GM12891 (cell line): ENCODE measurements around the gene EPHB4.
"Not testable (repeated sequence)": the region's sequence is repeated elsewhere in the genome, so short reads cannot be mapped to it uniquely, and the experiment has no call there.

Experiments
- DNase-seq: peaks from one replicate; pipeline ENCODE4 v3.0.0; 2011; ENCODE audit warnings: low spot score; ENCODE audit not compliant: insufficient read length
- FAIRE-seq: peaks from 2 replicates; lab custom pipeline; 2011; peaks lifted over from hg19 to GRCh38; lab: Jason Lieb, UNC
- PAX5 ChIP-seq: IDR thresholded peaks from 2 replicates; pipeline ENCODE4 v1.6.1; 2011; ENCODE audit warnings: low read length, moderate library complexity, mild to moderate bottlenecking; ENCODE audit not compliant: insufficient read depth, severe bottlenecking
- POLR2A ChIP-seq: IDR thresholded peaks from 2 replicates; pipeline ENCODE4 v1.6.1; 2011; ENCODE audit warnings: low read depth, low read length, control low read depth
- POLR2AphosphoS5 ChIP-seq: IDR thresholded peaks from 2 replicates; pipeline ENCODE4 v1.6.1; 2011; ENCODE audit warnings: low read depth, low read length, control low read depth
- POU2F2 ChIP-seq: IDR thresholded peaks from 2 replicates; pipeline ENCODE4 v1.6.1; 2011; ENCODE audit warnings: low read depth, mild to moderate bottlenecking, control low read depth, low read length, moderate library complexity
- SPI1 ChIP-seq: IDR thresholded peaks from 2 replicates; pipeline ENCODE4 v1.6.1; 2011; ENCODE audit warnings: low read depth, low read length, control low read depth
- TAF1 ChIP-seq: IDR thresholded peaks from 2 replicates; pipeline ENCODE4 v1.6.1; 2011; ENCODE audit warnings: low read depth, low read length, control low read depth

EPHB4 gene

DNA sequence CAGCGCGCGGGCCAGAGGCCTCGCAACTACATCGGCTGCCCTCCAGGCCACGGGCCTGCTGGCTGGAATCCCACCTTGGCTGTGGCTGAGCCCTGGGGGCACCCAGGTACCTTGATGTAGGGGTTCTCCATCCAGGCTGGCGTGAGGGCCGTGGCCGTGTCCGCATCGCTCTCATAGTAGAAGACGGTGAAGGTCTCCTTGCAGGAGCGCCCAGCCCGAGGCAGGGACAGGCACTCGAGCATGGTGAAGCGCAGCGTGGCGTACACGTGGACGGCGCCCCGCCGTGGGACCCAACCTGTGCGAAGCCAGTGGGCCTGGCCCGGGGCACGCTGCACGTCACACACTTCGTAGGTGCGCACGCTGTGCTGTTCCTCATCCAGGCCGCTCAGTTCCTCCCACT lies 3.8 kb downstream of the EPHB4 start:
- TF ChIP-seq POLR2AphosphoS5: no peak
- TF ChIP-seq POLR2A: no peak
- no peak for TF ChIP-seq POU2F2
- TF ChIP-seq PAX5: no peak
- no peak for DNase-seq
- no peak for FAIRE-seq

DNA sequence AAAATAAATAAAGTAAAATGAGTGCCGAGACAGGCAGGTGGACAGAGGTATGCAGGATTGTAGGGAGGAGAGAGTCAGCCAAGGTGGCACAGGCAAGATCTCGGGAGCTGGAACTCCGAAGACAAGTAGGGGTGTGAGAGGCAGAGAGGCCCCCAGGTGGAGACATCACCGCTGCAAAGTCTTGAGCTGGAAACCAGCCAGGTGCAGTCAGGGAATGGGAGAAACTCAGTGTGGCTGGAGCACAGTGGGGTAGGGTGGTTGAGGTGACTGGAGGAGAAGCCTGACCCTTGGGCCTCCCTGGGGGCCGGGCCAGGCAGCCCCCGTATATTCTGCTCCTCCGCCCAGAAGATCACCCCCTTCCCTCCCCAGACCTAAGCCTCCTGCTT lies 4.2 kb downstream of the EPHB4 start:
- TF ChIP-seq PAX5 (no peak), POLR2A (no peak), SPI1 (no peak), POLR2AphosphoS5 (no peak), POU2F2 (no peak), TAF1 (no peak)
- DNase-seq (no peak), FAIRE-seq (no peak)

DNA sequence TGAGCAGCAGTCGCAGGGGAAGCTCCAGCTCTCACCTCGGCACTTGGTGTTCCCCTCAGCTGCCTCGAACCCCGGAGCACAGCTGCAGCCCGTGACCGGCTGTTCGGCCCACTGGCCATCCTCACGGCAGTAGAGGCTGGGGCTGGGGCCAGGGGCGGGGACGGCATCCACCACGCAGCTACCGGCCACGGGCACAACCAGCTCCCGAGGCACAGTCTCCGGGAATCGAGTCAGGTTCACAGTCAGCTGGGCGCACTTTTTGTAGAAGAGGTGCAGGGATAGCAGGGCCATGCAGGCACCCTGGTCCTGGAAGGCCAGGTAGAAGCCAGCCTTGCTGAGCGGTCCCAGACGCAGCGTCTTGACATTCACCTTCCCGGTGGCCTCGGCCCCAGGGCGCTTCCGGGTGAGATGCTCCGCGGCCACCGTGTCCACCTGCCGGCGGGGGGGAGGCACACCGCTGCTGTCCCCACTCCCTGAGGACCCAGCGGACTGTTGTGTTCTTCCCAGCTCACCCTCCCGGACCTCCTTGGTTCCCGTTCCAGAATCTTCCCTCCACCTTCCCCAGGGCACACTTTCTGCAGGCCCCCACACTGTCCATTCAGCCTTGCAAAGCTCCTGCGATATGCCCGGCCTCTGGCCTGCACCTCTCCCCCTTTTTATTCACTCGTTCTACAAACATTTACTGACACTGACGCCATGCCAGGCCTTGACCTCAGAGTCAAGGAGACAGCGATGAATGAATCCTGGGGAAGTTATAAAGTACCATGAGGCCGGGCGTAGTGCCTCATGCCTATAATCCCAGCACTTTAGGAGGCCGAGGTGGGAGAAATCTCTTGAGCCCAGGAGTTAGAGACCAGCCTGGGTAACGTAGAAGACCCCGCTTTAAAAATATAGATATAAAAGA lies 4.8 kb downstream of the EPHB4 start:
- DNase-seq (no peak), FAIRE-seq (no peak)
- TF ChIP-seq PAX5: no peak
- no peak for TF ChIP-seq SPI1
- TF ChIP-seq TAF1: no peak
- no peak for TF ChIP-seq POLR2A
- TF ChIP-seq POU2F2: no peak
- no peak for TF ChIP-seq POLR2AphosphoS5

DNA sequence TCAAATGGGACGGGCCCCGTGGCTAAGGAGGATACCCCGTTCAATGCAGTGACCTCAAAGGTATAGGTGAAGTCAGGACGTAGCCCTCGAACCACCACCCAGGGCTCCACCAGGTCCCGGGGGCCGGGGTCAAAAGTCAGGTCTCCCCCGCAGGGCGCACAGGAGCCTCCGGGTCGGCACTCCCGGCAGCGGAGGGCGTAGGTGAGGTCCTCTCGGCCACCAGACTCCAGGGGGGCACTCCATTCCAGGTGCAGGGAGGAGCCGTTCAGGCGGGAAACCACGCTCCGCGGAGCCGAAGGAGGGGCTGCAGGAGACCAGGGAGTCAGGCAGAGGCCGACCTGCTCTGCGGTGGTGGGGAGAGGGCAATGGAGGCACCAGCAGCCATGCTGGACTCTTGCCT lies 7.7 kb downstream of the EPHB4 start:
- DNase-seq (no peak), FAIRE-seq (no peak)
- TF ChIP-seq POLR2AphosphoS5: no peak
- TF ChIP-seq POLR2A: no peak
- no peak for TF ChIP-seq POU2F2
- TF ChIP-seq PAX5: no peak
- no peak for TF ChIP-seq TAF1
- no peak for TF ChIP-seq SPI1

DNA sequence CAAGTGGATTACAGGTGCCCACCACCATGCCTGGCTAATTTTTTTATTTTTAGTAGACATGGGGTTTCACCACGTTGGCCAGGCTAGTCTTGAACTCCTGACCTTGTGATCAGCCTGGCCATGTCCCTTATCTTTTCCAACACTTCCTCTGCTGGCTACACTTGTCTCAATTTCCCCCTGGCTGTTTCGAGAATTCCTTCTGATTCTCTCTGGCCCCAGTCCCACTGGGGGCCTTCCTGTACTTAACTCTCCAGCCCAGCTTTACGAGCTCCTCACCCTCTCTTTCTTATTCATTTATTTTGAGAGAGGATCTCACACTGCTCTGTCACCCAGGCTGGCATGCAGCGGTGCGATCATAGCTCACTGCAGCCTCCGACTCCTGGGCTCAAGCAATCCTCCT lies 8.5 kb downstream of the EPHB4 start:
- TF ChIP-seq PAX5 (no peak), POLR2AphosphoS5 (no peak)

DNA sequence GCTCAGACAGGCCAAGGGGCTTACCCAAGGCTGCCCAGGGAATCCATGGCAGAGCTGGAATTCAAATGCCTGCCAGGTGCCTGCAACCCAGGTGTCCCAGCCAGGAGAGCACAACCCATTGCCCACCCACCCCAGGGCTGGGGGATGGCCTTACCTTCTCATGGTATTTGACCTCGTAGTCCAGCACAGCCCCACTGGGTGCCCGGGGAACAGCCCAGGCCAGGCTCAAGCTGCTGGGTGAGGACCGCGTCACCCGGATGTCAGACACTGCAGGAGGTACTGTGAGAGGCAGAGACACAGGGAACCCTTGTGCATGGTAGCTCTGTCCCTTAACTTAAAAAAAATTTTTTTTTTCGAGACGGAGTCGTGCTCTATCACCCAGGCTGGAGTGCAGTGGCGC lies 9.0 kb downstream of the EPHB4 start:
- TF ChIP-seq PAX5: no peak
- no peak for TF ChIP-seq POLR2A
- no peak for TF ChIP-seq POU2F2
- TF ChIP-seq SPI1: no peak
- TF ChIP-seq TAF1: no peak
- no peak for DNase-seq
- FAIRE-seq: no peak

More for the DNA sequence above, 8.5 kb downstream of the EPHB4 start:
- DNase-seq (no peak), FAIRE-seq (no peak)

DNA sequence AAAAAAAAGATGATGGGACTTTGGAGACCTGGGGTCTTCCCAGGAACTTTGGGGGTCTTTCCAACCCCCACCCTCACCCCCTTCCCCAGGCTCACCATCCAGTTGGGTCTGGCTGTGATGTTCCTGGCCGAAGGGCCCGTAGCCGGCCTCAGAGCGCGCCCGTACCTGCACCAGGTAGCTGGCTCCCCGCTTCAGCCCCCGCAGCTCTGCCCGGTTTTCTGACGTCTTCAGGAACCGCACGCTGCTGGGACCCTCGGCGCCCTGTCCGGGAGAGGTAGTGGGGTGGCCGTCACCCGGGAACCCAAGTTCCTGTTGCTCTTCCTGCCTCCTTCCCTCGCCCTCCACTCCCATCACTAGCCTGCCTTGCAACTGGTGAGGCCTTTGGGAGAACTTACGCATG lies 10.2 kb downstream of the EPHB4 start:
- DNase-seq: no peak
- no peak for FAIRE-seq
- TF ChIP-seq POU2F2: no peak
- no peak for TF ChIP-seq POLR2AphosphoS5
- no peak for TF ChIP-seq POLR2A
- no peak for TF ChIP-seq TAF1
- TF ChIP-seq PAX5: no peak
- no peak for TF ChIP-seq SPI1

DNA sequence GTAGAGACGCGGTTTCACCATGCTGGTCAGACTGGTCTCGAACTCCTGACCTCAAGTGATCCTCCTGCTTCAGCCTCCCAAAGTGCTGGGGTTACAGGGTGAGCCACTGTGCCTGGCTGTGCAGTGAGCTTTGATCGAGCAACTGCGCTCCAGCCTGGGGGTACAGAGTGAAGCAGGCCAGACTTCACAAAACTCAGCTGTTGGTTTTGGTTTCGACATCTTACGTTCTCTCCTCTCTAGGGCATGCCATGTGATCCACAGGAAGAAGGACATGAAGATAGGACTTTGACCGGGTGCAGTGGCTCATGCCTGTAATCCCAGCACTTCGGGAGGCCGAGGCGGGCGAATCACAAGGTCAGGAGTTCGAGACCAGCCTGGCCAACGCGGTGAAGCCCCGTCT lies 10.8 kb downstream of the EPHB4 start:
- DNase-seq, FAIRE-seq: not testable (repeated sequence)

DNA sequence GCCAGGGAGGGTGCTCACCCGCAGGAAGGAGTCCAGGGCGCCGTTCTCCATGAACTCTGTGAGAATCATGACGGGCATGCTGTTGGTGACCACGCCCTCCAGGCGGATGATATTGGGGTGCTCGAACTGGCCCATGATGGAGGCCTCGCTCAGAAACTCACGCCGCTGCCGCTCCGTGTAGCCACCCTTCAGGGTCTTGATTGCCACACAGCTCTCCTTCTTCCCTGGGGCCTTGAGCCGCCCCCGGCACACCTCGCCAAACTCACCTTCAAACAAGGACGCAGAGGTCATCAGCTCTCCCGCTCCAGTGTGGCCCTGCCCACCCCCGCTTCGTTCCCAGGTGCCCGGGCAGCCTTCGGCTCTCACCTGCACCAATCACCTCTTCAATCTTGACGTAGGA lies 14.6 kb downstream of the EPHB4 start:
- DNase-seq: no peak
- no peak for FAIRE-seq
- TF ChIP-seq POU2F2 (no peak), TAF1 (no peak), POLR2AphosphoS5 (no peak), PAX5 (no peak), SPI1 (no peak), POLR2A (no peak)

DNA sequence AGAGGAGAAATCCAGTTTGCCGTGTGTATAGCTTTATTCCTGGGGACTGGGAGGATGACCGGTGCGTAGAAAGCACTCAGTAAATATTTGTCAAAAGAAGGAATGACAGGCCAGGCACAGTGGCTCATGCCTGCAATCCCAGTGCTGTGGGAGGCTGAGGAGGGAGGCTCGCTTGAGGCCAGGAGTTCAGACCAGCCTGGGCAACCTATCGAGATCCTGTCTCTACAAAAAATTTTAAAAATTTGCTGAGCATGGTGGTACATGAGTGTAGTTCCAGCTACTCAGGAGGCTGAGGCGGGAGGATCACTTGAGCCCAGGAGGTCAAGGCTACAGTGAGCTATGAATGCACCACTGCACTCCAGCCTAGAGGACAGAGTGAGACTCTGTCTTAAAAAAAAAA lies 15.8 kb downstream of the EPHB4 start:
- TF ChIP-seq POU2F2: no peak
- TF ChIP-seq POLR2A: no peak
- no peak for TF ChIP-seq POLR2AphosphoS5
- no peak for TF ChIP-seq PAX5
- no peak for TF ChIP-seq SPI1
- TF ChIP-seq TAF1: no peak
- no peak for FAIRE-seq
- DNase-seq: no peak

DNA sequence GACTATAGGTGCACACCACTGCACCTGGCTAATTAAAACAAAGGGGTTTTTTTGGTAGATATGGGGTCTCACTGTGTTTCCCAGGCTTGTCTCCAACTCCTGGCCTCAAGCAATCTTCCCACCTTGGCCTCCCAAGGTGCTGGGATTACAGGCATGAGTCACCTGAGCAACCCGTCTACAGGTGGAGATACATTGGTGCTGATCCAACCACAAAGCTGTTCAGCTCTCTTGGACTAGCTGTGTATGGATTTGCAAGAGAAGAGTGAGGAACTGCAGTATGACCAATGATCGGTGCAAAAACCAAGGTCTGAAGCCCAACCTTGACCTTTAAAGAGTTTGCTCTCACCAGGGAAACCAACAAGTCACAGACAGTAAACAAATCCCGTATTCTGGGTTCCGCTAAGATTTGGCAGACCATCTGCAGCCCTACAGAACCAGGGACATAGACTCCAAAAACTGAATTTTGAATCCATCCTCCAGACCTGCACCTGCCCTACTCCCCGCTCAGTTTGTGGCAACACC lies 18.9 kb downstream of the EPHB4 start:
- DNase-seq: no peak
- TF ChIP-seq POU2F2: no peak
- no peak for TF ChIP-seq SPI1
- TF ChIP-seq POLR2AphosphoS5: no peak
- TF ChIP-seq TAF1: no peak
- no peak for TF ChIP-seq POLR2A
- no peak for TF ChIP-seq PAX5
- no peak for FAIRE-seq

DNA sequence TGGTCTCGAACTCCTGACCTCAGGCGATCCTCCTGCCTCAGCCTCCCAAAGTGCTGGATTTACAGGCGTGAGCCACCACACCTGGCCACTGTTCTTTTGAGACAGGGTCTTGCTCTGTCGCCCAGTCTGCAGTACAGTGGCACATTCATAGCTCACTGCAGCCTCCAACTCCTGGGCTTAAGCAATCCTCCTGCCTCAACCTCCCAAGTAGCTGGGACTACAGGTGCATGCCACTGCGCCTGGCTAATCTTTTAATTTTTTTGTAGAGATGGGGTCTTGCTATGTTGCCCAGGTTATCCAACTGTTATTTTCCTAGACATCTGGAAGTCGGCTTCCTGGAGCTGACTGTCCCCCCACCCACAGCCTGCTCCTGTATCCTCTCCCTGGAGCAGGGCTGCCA lies 20.4 kb downstream of the EPHB4 start:
- DNase-seq, FAIRE-seq: not testable (repeated sequence)
